GM23248 (cell line): ENCODE measurements around the gene CIRBP.

ENCODE experiments used
- EZH2 ChIP-seq: fragments of 200-600 bp; sonication (generic); IDR thresholded peaks from 2 replicates; pipeline ENCODE4 v1.6.1; 2018; ENCODE audit warnings: antibody characterized with exemption, mild to moderate bottlenecking; ENCODE audit not compliant: insufficient read depth, poor library complexity, severe bottlenecking
- EZH2phosphoT487 ChIP-seq: fragments of 200-600 bp; sonication (generic); IDR thresholded peaks from 2 replicates; pipeline ENCODE4 v1.6.1; 2018; ENCODE audit warnings: antibody characterized with exemption, moderate library complexity, mild to moderate bottlenecking, low read depth; ENCODE audit not compliant: insufficient read depth

DNA sequence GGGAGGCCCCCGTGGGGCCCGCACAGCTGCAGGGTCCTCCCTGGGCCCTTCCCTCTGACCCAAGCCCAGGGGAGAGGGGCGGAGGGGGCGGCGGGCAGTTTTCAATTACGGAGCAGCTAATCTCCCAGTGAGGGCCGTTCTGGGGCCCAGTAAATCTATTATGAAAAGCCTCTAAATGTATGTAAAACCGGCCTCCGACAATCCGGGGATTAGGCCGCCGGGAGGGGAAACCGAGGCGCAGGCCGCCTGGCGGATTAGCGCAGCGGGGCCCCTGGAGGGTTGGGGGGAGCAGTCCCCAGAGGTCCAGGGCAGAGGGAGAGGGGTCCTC, 41.7 kb downstream of the CIRBP start:
- TF ChIP-seq EZH2 (no peak), EZH2phosphoT487 (no peak)
